Measurements from ENCODE around the gene FGF6. TPM values are rescaled to one million over a fixed set of nuclear protein-coding genes. Genes with fewer than 3 reads are reported as not detected.

The FGF6 gene
- total RNA-seq, 3 donors from 2014 or later (not counting 1 experiment from before 2014, with no cell fraction given) = not detected

- Mint-ChIP-seq H3K4me3 (no peak overlapping the region), H3K4me1 (no peaks in the 10 kb centered on the region), H3K9me3 (no peaks in the 10 kb centered on the region), H3K27me3 (ENCODE audit: low read depth in 2 of 2) (peaks cover 28 to 47% of the 10 kb centered on the region in 2 donors), H3K27ac (no peak overlapping the region), H3K36me3 (peaks cover 9% of the 10 kb centered on the region)
- Histone ChIP-seq H3K9me3 (ENCODE audit: control insufficient read depth, insufficient read depth, low read length) (peaks cover 6% of the 10 kb centered on the region), H3K4me3 (ENCODE audit: low read length) (no peak overlapping the region), H3K36me3 (ENCODE audit: control insufficient read depth, insufficient read depth, low read length) (no peaks in the 10 kb centered on the region), H3K27ac (ENCODE audit: low read length) (no peak overlapping the region), H3K27me3 (ENCODE audit: control insufficient read depth, insufficient read depth, low read length) (no peaks in the 10 kb centered on the region), H3K4me1 (ENCODE audit: control insufficient read depth, insufficient read depth, low read length) (no peaks in the 10 kb centered on the region)
- TF ChIP-seq CTCF (IDR thresholded peaks at IDR 0.05) = no peak
- 88% methylated on average over 4 of the region's 4 CpGs for WGBS (ENCODE audit: insufficient coverage)
- DNase-seq = no peak
- intact Hi-C loops (cut with micrococcal nuclease) = no loop called here
- ATAC-seq = no peak
These were observed 8.8 kb upstream of the FGF6 start for GRCh38 chr12:4454315-4454860.

- Mint-ChIP-seq H3K4me1 (no peaks in the 10 kb centered on the region), H3K36me3 (peaks cover 9% of the 10 kb centered on the region), H3K4me3 (no peak overlapping the region), H3K9me3 (no peaks in the 10 kb centered on the region), H3K27me3 (ENCODE audit: low read depth in 2 of 2) (peaks cover 30 to 45% of the 10 kb centered on the region in 2 donors), H3K27ac (no peak overlapping the region)
- DNase-seq (no peak), ATAC-seq (no peak)
- Histone ChIP-seq H3K4me3 (ENCODE audit: low read length) (no peak overlapping the region), H3K27me3 (ENCODE audit: control insufficient read depth, insufficient read depth, low read length) (no peaks in the 10 kb centered on the region), H3K4me1 (ENCODE audit: control insufficient read depth, insufficient read depth, low read length) (no peaks in the 10 kb centered on the region), H3K9me3 (ENCODE audit: control insufficient read depth, insufficient read depth, low read length) (peaks cover 6% of the 10 kb centered on the region), H3K27ac (ENCODE audit: low read length) (no peak overlapping the region), H3K36me3 (ENCODE audit: control insufficient read depth, insufficient read depth, low read length) (no peaks in the 10 kb centered on the region)
- no peak for TF ChIP-seq CTCF (IDR thresholded peaks at IDR 0.05)
- 78% methylated on average over 7 of the region's 7 CpGs for WGBS (ENCODE audit: insufficient coverage)
- intact Hi-C loops (cut with micrococcal nuclease) = no loop called here
These were observed 6.1 kb upstream of the FGF6 start for GRCh38 chr12:4451694-4452093.

GRCh38 chr12:4450551-4451112 is 5.0 kb upstream of the FGF6 start:
- peaks cover 6% of the 10 kb centered on the region for H3K9me3 ChIP-seq (ENCODE audit: control insufficient read depth, insufficient read depth, low read length)
- no peaks in the 10 kb centered on the region for H3K36me3 ChIP-seq (ENCODE audit: control insufficient read depth, insufficient read depth, low read length)
- H3K36me3 Mint-ChIP-seq = peaks cover 9% of the 10 kb centered on the region
- 88% methylated on average over 9 of the region's 9 CpGs for WGBS (ENCODE audit: insufficient coverage)
- no peak for ATAC-seq
- intact Hi-C loops (cut with micrococcal nuclease) = no loop called here
- DNase-seq = no peak
- H3K27me3 Mint-ChIP-seq (ENCODE audit: low read depth in 2 of 2) = peaks cover 30 to 45% of the 10 kb centered on the region in 2 donors
- no peak overlapping the region for H3K4me3 ChIP-seq (ENCODE audit: low read length)
- H3K4me1 ChIP-seq (ENCODE audit: control insufficient read depth, insufficient read depth, low read length) = no peaks in the 10 kb centered on the region
- no peaks in the 10 kb centered on the region for H3K9me3 Mint-ChIP-seq
- H3K27ac Mint-ChIP-seq = no peak overlapping the region
- H3K4me3 Mint-ChIP-seq = no peak overlapping the region
- no peak for TF ChIP-seq CTCF (IDR thresholded peaks at IDR 0.05)
- H3K4me1 Mint-ChIP-seq = no peaks in the 10 kb centered on the region
- H3K27ac ChIP-seq (ENCODE audit: low read length) = no peak overlapping the region
- no peaks in the 10 kb centered on the region for H3K27me3 ChIP-seq (ENCODE audit: control insufficient read depth, insufficient read depth, low read length)

- ATAC-seq (no peak), DNase-seq (no peak)
- Histone ChIP-seq H3K36me3 (ENCODE audit: control insufficient read depth, insufficient read depth, low read length) (no peaks in the 10 kb centered on the region), H3K4me1 (ENCODE audit: control insufficient read depth, insufficient read depth, low read length) (no peaks in the 10 kb centered on the region), H3K9me3 (ENCODE audit: control insufficient read depth, insufficient read depth, low read length) (peaks cover 6% of the 10 kb centered on the region), H3K4me3 (ENCODE audit: low read length) (no peak overlapping the region), H3K27me3 (ENCODE audit: control insufficient read depth, insufficient read depth, low read length) (no peaks in the 10 kb centered on the region), H3K27ac (ENCODE audit: low read length) (no peak overlapping the region)
- 38% methylated on average over 4 of the region's 4 CpGs for WGBS (ENCODE audit: insufficient coverage)
- Mint-ChIP-seq H3K9me3 (no peaks in the 10 kb centered on the region), H3K4me1 (no peaks in the 10 kb centered on the region), H3K4me3 (no peak overlapping the region), H3K27ac (no peak overlapping the region), H3K36me3 (peaks cover 9% of the 10 kb centered on the region), H3K27me3 (ENCODE audit: low read depth in 2 of 2) (peaks cover 26 to 40% of the 10 kb centered on the region in 2 donors)
- intact Hi-C loops (cut with micrococcal nuclease) = no loop called here
- no peak for TF ChIP-seq CTCF (IDR thresholded peaks at IDR 0.05)
These were observed 4.2 kb upstream of the FGF6 start for GRCh38 chr12:4449851-4450221.
